ENCODE measurements around the gene DGUOK. TPM values are rescaled to one million over a fixed set of nuclear protein-coding genes. Genes with fewer than 3 reads are reported as not detected.

The DGUOK gene
- total RNA-seq, 1 experiment from 2014 or later = 78.5 TPM

GRCh38 chr2:73944714-73945113 lies 18.0 kb downstream of the DGUOK start:
- ChIA-PET CTCF (no interaction called here), POLR2A (no interaction called here)
- Histone ChIP-seq H3K36me3 (ENCODE audit: control insufficient read depth, insufficient read depth, low read length) (peaks cover 12% of the 10 kb centered on the region; the same call in 1 of the 2 replicates), H3K4me3 (ENCODE audit: low read depth in 2 of 2, low read length in 2 of 2) (no peak overlapping the region), H3K4me1 (ENCODE audit: control insufficient read depth, insufficient read depth, low read length) (no peaks in the 10 kb centered on the region), H3K27ac (ENCODE audit: low read length) (no peak overlapping the region), H3K9me3 (ENCODE audit: control insufficient read depth, insufficient read depth, low read depth, low read length) (no peaks in the 10 kb centered on the region), H3K27me3 (ENCODE audit: control insufficient read depth, insufficient read depth, low read length) (no peaks in the 10 kb centered on the region)
- no peak for TF ChIP-seq CTCF (IDR thresholded peaks at IDR 0.05)
- no peak for TF ChIP-seq SIN3A (IDR thresholded peaks at IDR 0.05; ENCODE audit: borderline replicate concordance, insufficient read depth, low read depth, low read length)
- no peak for TF ChIP-seq TCF7L2 (IDR thresholded peaks at IDR 0.05; ENCODE audit: low read depth, low read length)
- TF ChIP-seq POLR2AphosphoS5 (IDR thresholded peaks at IDR 0.05; ENCODE audit: low read depth, low read length) = no peak
- TF ChIP-seq REST (IDR thresholded peaks at IDR 0.05; ENCODE audit: insufficient read depth in 1 of 2, low read depth in 2 of 2, low read length in 1 of 2) = no peak
- no peak for DNase-seq (ENCODE audit: low read depth, low spot score)
- no peak for ATAC-seq
- intact Hi-C loops (cut with micrococcal nuclease; ENCODE audit: unreplicated experiment) (no loop called here), in situ Hi-C loops (cut with HindIII; ENCODE audit: low pct_unique_long_range_greater_than_20kb, low sequenced_read_pairs) (no loop called here)
- BruUV-seq (replicated peaks) = no TSS peak

- DNase-seq (ENCODE audit: low read depth, low spot score) = no peak
- H3K27me3 ChIP-seq (ENCODE audit: control insufficient read depth, insufficient read depth, low read length) = no peaks in the 10 kb centered on the region
- H3K9me3 ChIP-seq (ENCODE audit: control insufficient read depth, insufficient read depth, low read depth, low read length) = no peaks in the 10 kb centered on the region
- in situ Hi-C loops (cut with HindIII; ENCODE audit: low pct_unique_long_range_greater_than_20kb, low sequenced_read_pairs) (no loop called here), intact Hi-C loops (cut with micrococcal nuclease; ENCODE audit: unreplicated experiment) (no loop called here)
- H3K27ac ChIP-seq (ENCODE audit: low read length) = no peak overlapping the region
- H3K36me3 ChIP-seq (ENCODE audit: control insufficient read depth, insufficient read depth, low read length) = peaks cover 15% of the 10 kb centered on the region; the same call in 1 of the 2 replicates
- no peaks in the 10 kb centered on the region for H3K4me1 ChIP-seq (ENCODE audit: control insufficient read depth, insufficient read depth, low read length)
- POLR2A ChIA-PET = no interaction called here
- no peak overlapping the region for H3K4me3 ChIP-seq (ENCODE audit: low read depth in 2 of 2, low read length in 2 of 2)
- CTCF ChIA-PET = no interaction called here
- BruUV-seq (replicated peaks) = no TSS peak
- TF ChIP-seq CTCF (IDR thresholded peaks at IDR 0.05) (no peak), TCF7L2 (IDR thresholded peaks at IDR 0.05; ENCODE audit: low read depth, low read length) (no peak), SIN3A (IDR thresholded peaks at IDR 0.05; ENCODE audit: borderline replicate concordance, insufficient read depth, low read depth, low read length) (no peak), POLR2AphosphoS5 (IDR thresholded peaks at IDR 0.05; ENCODE audit: low read depth, low read length) (no peak)
- ATAC-seq = no peak
These were observed 19.5 kb downstream of the DGUOK start for GRCh38 chr2:73946215-73946614.
